ENCODE measurements around the gene LRRK1. TPM values are rescaled to one million over a fixed set of nuclear protein-coding genes. Genes with fewer than 3 reads are reported as not detected.

The LRRK1 gene
- total and polyA plus RNA-seq, 2 of the 4 experiments (the other 2 are of a cell fraction), result 3.0 to 5.8 TPM

DNA sequence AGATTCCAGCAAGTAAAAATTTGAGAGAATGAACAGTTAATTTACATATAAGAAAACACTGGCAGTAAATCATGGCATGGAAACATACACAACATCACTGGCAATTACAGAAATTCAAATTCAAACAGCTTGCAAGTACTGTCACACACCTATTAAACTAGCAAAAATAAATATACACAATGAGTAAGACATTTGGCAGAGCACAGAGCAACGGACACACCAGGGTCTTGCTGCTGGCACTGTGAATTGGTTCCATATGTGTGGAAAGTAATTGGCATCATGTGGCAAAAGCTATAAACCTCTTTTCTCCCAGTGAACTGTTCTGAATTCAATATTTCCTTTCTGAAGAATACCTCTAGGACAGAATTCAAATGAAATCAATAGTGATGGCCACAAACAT, 78.3 kb downstream of the LRRK1 start:
- in situ Hi-C loops (cut with MboI; ENCODE audit: low sequenced_read_pairs) (no loop called here), intact Hi-C loops (cut with micrococcal nuclease) (no loop called here), dilution Hi-C loops (cut with HindIII; ENCODE audit: low sequenced_read_pairs, unreplicated experiment) (no loop called here)
- no peak overlapping the region for H3K9ac ChIP-seq (ENCODE audit: low read depth, low read length)
- H3K4ac ChIP-seq (ENCODE audit: low read depth, low read length), result no peak overlapping the region
- H3K18ac ChIP-seq (ENCODE audit: low read depth, low read length), result no peak overlapping the region
- ChIA-PET CTCF (interaction anchor here (1.2 kb wide), 1 partner anchor 9 kb away, joined by 3 read pairs; no protein-coding TSS in a partner anchor), POLR2A (ENCODE audit: unreplicated experiment) (no interaction called here)
- peak; percentile 44; the same call in 1 of the 2 replicates for ATAC-seq (ENCODE audit: low read depth)
- H3K36me3 ChIP-seq (ENCODE audit: control insufficient read depth, insufficient read depth, low read length), result peaks cover 5% of the 10 kb centered on the region; the same call in 1 of the 2 replicates
- H2BK120ac ChIP-seq (ENCODE audit: low read depth, low read length), result no peak overlapping the region
- H3K4me2 ChIP-seq (ENCODE audit: low read depth, low read length), result no peak overlapping the region
- H3K56ac ChIP-seq (ENCODE audit: extremely low read depth, insufficient read depth, low read length), result no peak overlapping the region
- no TSS peak for BruUV-seq (replicated peaks)
- no peak overlapping the region for H3K4me3 ChIP-seq (ENCODE audit: insufficient read depth, low read depth, low read length)
- no peak overlapping the region for H3K14ac ChIP-seq (replicated peaks; ENCODE audit: low read depth, low read length)
- H2AFZ ChIP-seq (replicated peaks; ENCODE audit: low read length, poor library complexity), result no peak overlapping the region
- H2AK5ac ChIP-seq (ENCODE audit: low read depth, low read length), result no peak overlapping the region
- no peak overlapping the region for H2BK20ac ChIP-seq (ENCODE audit: low read depth, low read length)
- TF ChIP-seq CHD1 (IDR thresholded peaks at IDR 0.05; ENCODE audit: low read depth, low read length), result no peak
- no peak for TF ChIP-seq POLR2A (IDR thresholded peaks at IDR 0.05; ENCODE audit: low read depth, low read length)
- TF ChIP-seq BHLHE40 (IDR thresholded peaks at IDR 0.05; ENCODE audit: low read depth, low read length), result no peak
- TF ChIP-seq MAFK (IDR thresholded peaks at IDR 0.05; ENCODE audit: low read depth, low read length), result no peak
- TF ChIP-seq, protein P1, sequence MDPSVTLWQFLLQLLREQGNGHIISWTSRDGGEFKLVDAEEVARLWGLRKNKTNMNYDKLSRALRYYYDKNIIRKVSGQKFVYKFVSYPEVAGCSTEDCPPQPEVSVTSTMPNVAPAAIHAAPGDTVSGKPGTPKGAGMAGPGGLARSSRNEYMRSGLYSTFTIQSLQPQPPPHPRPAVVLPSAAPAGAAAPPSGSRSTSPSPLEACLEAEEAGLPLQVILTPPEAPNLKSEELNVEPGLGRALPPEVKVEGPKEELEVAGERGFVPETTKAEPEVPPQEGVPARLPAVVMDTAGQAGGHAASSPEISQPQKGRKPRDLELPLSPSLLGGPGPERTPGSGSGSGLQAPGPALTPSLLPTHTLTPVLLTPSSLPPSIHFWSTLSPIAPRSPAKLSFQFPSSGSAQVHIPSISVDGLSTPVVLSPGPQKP (IDR thresholded peaks at IDR 0.05; ENCODE audit: borderline replicate concordance, low read depth, low read length), result no peak
- TF ChIP-seq SMC3 (IDR thresholded peaks at IDR 0.05; ENCODE audit: low read depth, low read length), result no peak
- TF ChIP-seq CEBPB (IDR thresholded peaks at IDR 0.05; ENCODE audit: low read depth, low read length), result no peak
- TF ChIP-seq, protein P2, sequence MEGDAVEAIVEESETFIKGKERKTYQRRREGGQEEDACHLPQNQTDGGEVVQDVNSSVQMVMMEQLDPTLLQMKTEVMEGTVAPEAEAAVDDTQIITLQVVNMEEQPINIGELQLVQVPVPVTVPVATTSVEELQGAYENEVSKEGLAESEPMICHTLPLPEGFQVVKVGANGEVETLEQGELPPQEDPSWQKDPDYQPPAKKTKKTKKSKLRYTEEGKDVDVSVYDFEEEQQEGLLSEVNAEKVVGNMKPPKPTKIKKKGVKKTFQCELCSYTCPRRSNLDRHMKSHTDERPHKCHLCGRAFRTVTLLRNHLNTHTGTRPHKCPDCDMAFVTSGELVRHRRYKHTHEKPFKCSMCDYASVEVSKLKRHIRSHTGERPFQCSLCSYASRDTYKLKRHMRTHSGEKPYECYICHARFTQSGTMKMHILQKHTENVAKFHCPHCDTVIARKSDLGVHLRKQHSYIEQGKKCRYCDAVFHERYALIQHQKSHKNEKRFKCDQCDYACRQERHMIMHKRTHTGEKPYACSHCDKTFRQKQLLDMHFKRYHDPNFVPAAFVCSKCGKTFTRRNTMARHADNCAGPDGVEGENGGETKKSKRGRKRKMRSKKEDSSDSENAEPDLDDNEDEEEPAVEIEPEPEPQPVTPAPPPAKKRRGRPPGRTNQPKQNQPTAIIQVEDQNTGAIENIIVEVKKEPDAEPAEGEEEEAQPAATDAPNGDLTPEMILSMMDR (conservative IDR thresholded peaks at IDR 0.05; ENCODE audit: low read depth, low read length), result no peak
- TF ChIP-seq RFX5 (IDR thresholded peaks at IDR 0.05; ENCODE audit: low read depth, low read length), result no peak
- no peak for TF ChIP-seq MXI1 (IDR thresholded peaks at IDR 0.05; ENCODE audit: borderline replicate concordance, low read depth, low read length)
- TF ChIP-seq RCOR1 (IDR thresholded peaks at IDR 0.05; ENCODE audit: insufficient replicate concordance, low read length), result no peak
- no peak for TF ChIP-seq RAD21 (IDR thresholded peaks at IDR 0.05; ENCODE audit: low read length)
- no peak for TF ChIP-seq FOS (IDR thresholded peaks at IDR 0.05; ENCODE audit: low read depth, low read length)
- no peak for TF ChIP-seq MAZ (IDR thresholded peaks at IDR 0.05; ENCODE audit: borderline replicate concordance, low read depth, low read length)
- TF ChIP-seq, protein P3, sequence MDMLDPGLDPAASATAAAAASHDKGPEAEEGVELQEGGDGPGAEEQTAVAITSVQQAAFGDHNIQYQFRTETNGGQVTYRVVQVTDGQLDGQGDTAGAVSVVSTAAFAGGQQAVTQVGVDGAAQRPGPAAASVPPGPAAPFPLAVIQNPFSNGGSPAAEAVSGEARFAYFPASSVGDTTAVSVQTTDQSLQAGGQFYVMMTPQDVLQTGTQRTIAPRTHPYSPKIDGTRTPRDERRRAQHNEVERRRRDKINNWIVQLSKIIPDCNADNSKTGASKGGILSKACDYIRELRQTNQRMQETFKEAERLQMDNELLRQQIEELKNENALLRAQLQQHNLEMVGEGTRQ (IDR thresholded peaks at IDR 0.05; ENCODE audit: low read depth, low read length), result no peak
- no peak for TF ChIP-seq NFE2L2 (IDR thresholded peaks at IDR 0.05; ENCODE audit: low read depth, low read length)
- no peaks in the 10 kb centered on the region for H4K20me1 ChIP-seq (ENCODE audit: insufficient read depth, low read length)
- peaks cover 6% of the 10 kb centered on the region for H3K4me1 ChIP-seq (ENCODE audit: control insufficient read depth, insufficient read depth, low read length)
- no peak overlapping the region for H2BK15ac ChIP-seq (ENCODE audit: low read depth, low read length)
- H4K8ac ChIP-seq (ENCODE audit: low read depth in 2 of 2, low read length in 2 of 2), result no peak overlapping the region
- no peak overlapping the region for H2BK5ac ChIP-seq (ENCODE audit: low read depth, low read length, poor library complexity, severe bottlenecking)
- no CpG with 5 or more reads among the region's 1 CpG for WGBS, 2 experiments (ENCODE audit: extremely low coverage in 2 of 2, insufficient read length in 1 of 2)
- peak; percentile 47 for DNase-seq
- no peak overlapping the region for H4K5ac ChIP-seq (ENCODE audit: low read depth, low read length)
- no peaks in the 10 kb centered on the region for H3K9me3 ChIP-seq (ENCODE audit: control insufficient read depth, insufficient read depth, low read length)
- peaks cover 3% of the 10 kb centered on the region; the same call in 1 of the 2 replicates for H3K9me1 ChIP-seq (ENCODE audit: insufficient read depth, low read length)
- H2AK9ac ChIP-seq (replicated peaks; ENCODE audit: low read depth, low read length, poor library complexity), result no peak overlapping the region
- no peaks in the 10 kb centered on the region for H3K79me1 ChIP-seq (ENCODE audit: low read depth in 1 of 2, low read length in 2 of 2)
- H3K27me3 ChIP-seq (ENCODE audit: control insufficient read depth, insufficient read depth, low read length), result no peaks in the 10 kb centered on the region
- no peak overlapping the region for H3K23ac ChIP-seq (ENCODE audit: low read depth, low read length)
- no peak overlapping the region for H4K91ac ChIP-seq (ENCODE audit: insufficient read depth, low read depth, low read length)
- no peak overlapping the region for H3K27ac ChIP-seq (ENCODE audit: insufficient read depth, low read length)
